Kidney epithelial cell (primary cell): Measurements from ENCODE around the gene CENPP. TPM values are rescaled to one million over a fixed set of nuclear protein-coding genes. Genes with fewer than 3 reads are reported as not detected.

Source experiments
- DNase-seq: peaks from one replicate; pipeline ENCODE4 v3.0.0-alpha.2; 2010; ENCODE audit warnings: low read depth
- H3K27me3 ChIP-seq: 2 replicates; pipeline ENCODE4 v1.6.0; 2011; ENCODE audit warnings: low read length; ENCODE audit not compliant: control insufficient read depth, insufficient read depth
- H3K36me3 ChIP-seq: 2 replicates; pipeline ENCODE4 v1.5.1; 2011; ENCODE audit warnings: low read length; ENCODE audit not compliant: control insufficient read depth, insufficient read depth
- H3K4me3 ChIP-seq: 2 replicates; pipeline ENCODE4 v1.5.1; 2011; ENCODE audit warnings: low read depth, mild to moderate bottlenecking, control low read depth, low read length
- CTCF ChIP-seq: IDR thresholded peaks from 2 replicates; pipeline ENCODE4 v1.5.1; 2011; ENCODE audit warnings: mild to moderate bottlenecking, moderate library complexity, low read length, control low read depth, inconsistent platforms; ENCODE audit not compliant: insufficient read depth, poor library complexity, severe bottlenecking
- total RNA-seq: library from RNA; depleted of rRNA; stranded (reverse); fragments of >200 nt; gene quantifications from 2 replicates; pipeline ENCODE4 v1.2.3, GENCODE V29; 2015

Gene CENPP
- total RNA-seq, 1 donor from 2014 or later = 1.4 TPM

GRCh38 chr9:92402360-92402759, 76.6 kb downstream of the CENPP start:
- TF ChIP-seq CTCF = no peak

GRCh38 chr9:92402826-92403745, 77.3 kb downstream of the CENPP start:
- no peaks in the 10 kb centered on the region for H3K27me3 ChIP-seq
- TF ChIP-seq CTCF = no peak
- H3K36me3 ChIP-seq = no peaks in the 10 kb centered on the region
- no peak overlapping the region for H3K4me3 ChIP-seq
- DNase-seq = no peak

More at GRCh38 chr9:92402360-92402759, 76.6 kb downstream of the CENPP start:
- no peak overlapping the region for H3K4me3 ChIP-seq
- H3K27me3 ChIP-seq = no peaks in the 10 kb centered on the region
- no peak for DNase-seq
- no peaks in the 10 kb centered on the region for H3K36me3 ChIP-seq

GRCh38 chr9:92404042-92404836, 78.5 kb downstream of the CENPP start, which contains the start of gene OGN:
OGN (minus strand) TSS chr9:92404578; CDS start chr9:92403407, 1,171 bp downstream.
- TF ChIP-seq CTCF = no peak
- Histone ChIP-seq H3K27me3 (no peaks in the 10 kb centered on the region), H3K4me3 (no peak within 1 kb of the TSS), H3K36me3 (no peaks in the 10 kb centered on the region)
- DNase-seq = no peak

- H3K27me3 ChIP-seq = no peaks in the 10 kb centered on the region
- DNase-seq = no peak
- no peak for TF ChIP-seq CTCF
- H3K4me3 ChIP-seq = no peak overlapping the region
- H3K36me3 ChIP-seq = no peaks in the 10 kb centered on the region
Measured at GRCh38 chr9:92405818-92406217, 80.1 kb downstream of the CENPP start.

GRCh38 chr9:92406477-92406876, 80.7 kb downstream of the CENPP start:
- Histone ChIP-seq H3K27me3 (no peaks in the 10 kb centered on the region), H3K36me3 (no peaks in the 10 kb centered on the region), H3K4me3 (no peak overlapping the region)
- TF ChIP-seq CTCF = no peak
- no peak for DNase-seq
